ENCODE data around the gene LMF1.

Gene LMF1

DNA sequence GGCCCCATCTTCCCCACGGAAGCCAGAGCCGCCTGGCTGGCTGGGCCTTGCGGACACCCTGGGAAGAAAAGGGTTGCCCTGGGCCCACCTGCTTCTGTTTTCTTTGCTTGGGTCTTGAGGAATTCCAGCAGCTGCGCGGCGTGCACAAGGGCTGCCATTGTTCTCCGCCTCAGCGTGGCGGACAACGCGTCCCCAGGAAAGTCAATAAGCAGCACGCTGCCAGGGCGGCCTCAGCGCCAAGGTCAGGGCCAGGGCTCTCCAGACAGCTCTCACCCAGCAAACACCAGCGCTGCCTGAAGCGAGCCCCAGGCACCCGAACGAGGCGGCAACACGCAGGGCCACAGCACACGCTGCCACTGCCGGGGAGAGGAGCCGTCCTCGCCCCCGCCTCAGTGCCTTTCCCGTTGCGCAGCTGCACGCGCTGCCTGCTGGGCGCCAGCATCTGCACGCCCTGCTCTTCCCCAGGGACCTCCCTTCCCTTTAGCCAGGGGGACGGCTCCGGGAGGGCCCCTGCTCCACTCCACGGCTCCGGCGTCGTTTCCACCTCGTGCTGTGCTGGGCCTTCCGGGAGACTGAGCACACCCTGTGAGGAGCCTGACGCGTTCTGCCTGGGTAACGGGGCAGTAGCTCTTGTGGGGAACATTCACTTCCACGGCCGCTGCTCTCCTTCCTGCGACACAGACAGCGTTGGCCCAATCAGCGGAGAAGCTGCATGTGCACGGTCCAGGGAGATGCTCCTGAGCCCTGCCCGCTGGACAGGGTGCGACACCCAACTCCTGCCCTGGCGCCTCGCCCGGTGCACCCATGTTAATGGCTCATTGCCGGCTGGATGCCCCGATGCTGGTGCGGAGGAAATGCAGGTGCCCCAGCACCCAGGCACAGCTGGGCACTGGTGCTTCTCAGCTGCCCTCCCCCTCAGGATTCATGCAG, 57.8 kb downstream of the LMF1 start:
- DNase-seq (ENCODE audit: low spot score), result no peak

- DNase-seq (ENCODE audit: low spot score), result no peak
Observed at GRCh38 chr16:912322-912683, 58.5 kb downstream of the LMF1 start.

GRCh38 chr16:911604-912321, 59.0 kb downstream of the LMF1 start:
- DNase-seq (ENCODE audit: low spot score), result no peak

- no peak for DNase-seq (ENCODE audit: low spot score)
Observed at GRCh38 chr16:911101-911500, 59.7 kb downstream of the LMF1 start.

DNA sequence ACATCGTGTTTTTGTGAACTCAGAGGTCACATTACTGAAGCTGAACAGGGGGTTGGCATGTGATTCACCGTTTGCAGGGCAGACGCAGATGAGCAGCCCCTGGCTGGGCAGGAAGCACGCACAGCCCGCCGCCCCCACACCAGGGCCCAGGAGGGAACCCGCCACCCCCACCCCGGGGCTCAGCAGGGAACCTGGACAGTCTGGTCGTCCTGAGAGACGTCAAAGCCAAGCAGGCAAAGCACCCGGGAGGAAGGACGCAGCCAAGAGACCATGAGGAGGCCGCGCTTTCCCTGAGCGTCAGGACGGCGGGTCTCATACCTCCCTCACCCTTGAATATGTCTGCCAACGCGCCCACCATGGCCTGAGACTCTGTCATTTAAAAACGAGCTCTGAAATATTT, 60.6 kb downstream of the LMF1 start:
- DNase-seq (ENCODE audit: low spot score), result no peak

GRCh38 chr16:909281-910000, 61.3 kb downstream of the LMF1 start:
- no peak for DNase-seq (ENCODE audit: low spot score)

- DNase-seq (ENCODE audit: low spot score), result no peak
Observed at GRCh38 chr16:908526-909155, 62.1 kb downstream of the LMF1 start.

GRCh38 chr16:907842-908241, 62.9 kb downstream of the LMF1 start:
- no peak for DNase-seq (ENCODE audit: low spot score)

DNA sequence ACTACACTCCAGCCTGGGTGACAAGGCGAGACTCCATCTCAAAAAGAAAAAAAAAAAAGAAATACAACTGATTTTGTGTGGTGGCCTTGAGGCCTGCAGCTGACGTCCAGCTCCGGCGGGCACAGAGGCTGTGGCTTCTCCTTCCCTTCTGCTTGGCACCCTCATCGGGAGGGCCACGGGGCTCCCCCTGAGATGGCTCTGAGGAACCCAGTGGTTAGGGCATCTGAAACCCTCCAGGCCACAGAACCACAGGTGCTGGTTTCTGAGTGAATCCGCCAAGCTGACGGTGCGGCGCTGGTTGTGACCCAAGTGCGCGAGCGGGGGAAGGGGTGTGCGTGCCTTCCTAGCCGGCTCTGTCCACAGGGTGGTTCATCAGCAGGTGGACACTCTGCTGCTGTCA, 63.4 kb downstream of the LMF1 start:
- no peak for DNase-seq (ENCODE audit: low spot score)

DNA sequence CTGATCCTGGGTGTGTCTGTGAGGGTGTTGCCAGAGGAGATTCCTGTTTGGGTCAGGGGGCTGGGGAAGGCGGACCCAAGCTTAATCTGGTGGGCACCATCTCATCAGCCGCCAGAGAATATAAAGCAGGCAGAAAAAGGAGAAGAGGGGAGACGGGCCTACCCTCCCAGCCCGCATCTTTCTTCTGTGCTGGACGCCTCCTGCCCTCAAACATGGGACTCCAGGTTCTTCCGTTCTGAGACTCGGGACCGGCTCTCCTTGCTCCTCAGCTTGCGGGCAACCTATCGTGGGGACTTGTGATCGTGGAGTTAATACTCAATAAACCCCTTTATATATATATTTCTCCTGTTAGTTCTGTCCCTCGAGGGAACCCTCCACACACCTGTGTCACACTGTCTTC, 64.5 kb downstream of the LMF1 start:
- DNase-seq (ENCODE audit: low spot score), result no peak

GRCh38 chr16:901715-902601, 68.8 kb downstream of the LMF1 start:
- DNase-seq (ENCODE audit: low spot score), result no peak

- DNase-seq (ENCODE audit: low spot score), result no peak
Observed at GRCh38 chr16:901149-901548, 69.6 kb downstream of the LMF1 start.

DNA sequence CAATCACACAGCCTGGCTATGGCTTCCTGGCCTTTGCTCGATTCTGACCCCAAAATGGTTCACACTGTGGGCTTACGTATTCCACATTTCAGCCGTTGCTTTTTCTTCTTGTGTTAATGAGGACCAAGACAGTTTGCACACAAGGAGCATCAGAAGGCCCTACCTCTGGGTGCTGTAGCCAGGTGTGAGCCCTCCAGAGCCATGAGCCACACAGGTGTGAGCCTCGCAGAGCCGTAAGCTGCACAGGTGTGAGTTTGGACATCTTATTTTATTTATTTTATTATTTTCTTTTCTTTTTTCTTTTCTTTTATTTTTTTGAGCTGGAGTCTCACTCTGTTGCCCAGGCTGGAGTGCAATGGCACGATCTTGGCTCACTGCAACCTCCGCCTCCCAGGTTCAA, 70.6 kb downstream of the LMF1 start:
- DNase-seq (ENCODE audit: low spot score), result no peak

- DNase-seq (ENCODE audit: low spot score), result no peak
Observed at GRCh38 chr16:899683-900060, 71.1 kb downstream of the LMF1 start.

GRCh38 chr16:898761-899682, 71.8 kb downstream of the LMF1 start:
- DNase-seq (ENCODE audit: low spot score), result no peak

DNA sequence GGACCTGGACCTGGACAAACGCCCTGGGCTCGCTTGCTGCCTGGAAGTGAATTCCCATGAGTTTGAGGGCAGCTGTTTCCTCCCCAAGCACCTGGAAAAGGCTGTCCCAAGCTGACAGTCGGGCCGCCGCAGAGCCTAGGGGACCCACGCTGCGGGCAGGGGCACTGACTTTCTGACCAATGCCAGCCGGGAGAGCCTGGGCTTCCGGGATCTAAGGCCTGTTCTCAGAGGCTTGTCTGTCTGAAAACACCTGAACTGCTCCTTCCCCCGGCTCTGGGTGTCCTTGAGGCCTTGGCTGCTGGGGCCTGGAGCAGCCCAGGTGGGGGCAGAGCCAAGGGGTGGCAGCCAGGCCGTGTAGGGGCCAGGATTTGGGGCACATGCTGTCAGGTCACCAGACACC, 72.6 kb downstream of the LMF1 start:
- no peak for DNase-seq (ENCODE audit: low spot score)

DNA sequence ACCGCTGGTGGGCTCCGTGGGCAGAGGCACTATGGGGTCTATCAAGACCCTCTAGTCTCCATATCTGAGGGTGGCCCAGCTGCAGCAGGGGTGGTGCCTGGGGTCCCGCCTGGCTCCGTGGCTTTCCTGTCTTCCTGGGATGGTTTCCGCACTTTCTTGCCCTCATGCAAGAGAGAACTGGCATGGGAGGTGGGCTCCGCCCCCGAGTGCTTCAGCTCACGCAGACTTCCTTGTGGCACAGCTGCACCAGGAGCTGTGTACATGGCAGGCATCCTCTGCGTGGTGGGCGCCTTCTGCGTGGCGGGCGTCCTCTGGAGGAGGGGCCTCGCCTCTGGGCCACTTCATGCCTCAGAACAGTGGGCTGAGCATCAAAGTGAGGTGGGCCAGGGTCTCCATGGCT, 73.1 kb downstream of the LMF1 start:
- no peak for DNase-seq (ENCODE audit: low spot score)

DNA sequence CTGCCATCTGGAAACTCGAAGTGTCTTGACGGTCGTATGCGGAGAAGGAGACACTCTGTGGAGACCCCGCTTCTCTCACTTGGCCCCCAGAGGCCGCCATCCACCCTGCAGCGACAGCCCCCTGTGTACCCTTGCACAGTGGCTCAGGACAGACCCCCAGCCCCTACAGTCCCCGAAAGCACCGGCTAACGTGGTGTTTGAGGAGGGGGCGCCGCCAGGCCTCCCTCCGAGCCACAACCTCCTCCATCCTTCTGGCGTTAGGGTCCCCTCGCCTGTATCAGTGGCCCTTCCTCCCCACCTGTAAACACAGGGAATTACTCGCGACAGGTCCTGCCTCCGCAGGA, 73.6 kb downstream of the LMF1 start:
- no peak for DNase-seq (ENCODE audit: low spot score)

- DNase-seq (ENCODE audit: low spot score), result no peak
Observed at GRCh38 chr16:896261-897199, 74.3 kb downstream of the LMF1 start.
